Liver (tissue), 9 donors: ENCODE results near the gene ATRX. TPM values are rescaled to one million over a fixed set of nuclear protein-coding genes. Genes with fewer than 3 reads are reported as not detected.

ENCODE experiments used
- DNase-seq: peaks from one replicate; pipeline ENCODE4 v3.0.0-alpha.2; 2017; ENCODE audit warnings: low spot score
- H3K27ac ChIP-seq, 2 donors: one replicate each; pipeline ENCODE4 v1.7.0; 2013; ENCODE audit warnings: inconsistent platforms in 2 of 2, low read length in 2 of 2, control low read depth in 1 of 2, low read depth in 1 of 2, mild to moderate bottlenecking in 1 of 2
- H3K27me3 ChIP-seq, 4 donors: one replicate each; pipeline versions ENCODE4 v1.6.1 to v1.7.0; 2013; ENCODE audit warnings: low read length in 3 of 4, inconsistent platforms in 1 of 4, mild to moderate bottlenecking in 1 of 4, moderate library complexity in 1 of 4; ENCODE audit not compliant: control insufficient read depth in 4 of 4, insufficient read depth in 4 of 4
- H3K36me3 ChIP-seq, 4 donors: one replicate each; pipeline versions ENCODE4 v1.6.1 to v1.7.0; 2013; ENCODE audit warnings: low read length in 3 of 4, mild to moderate bottlenecking in 3 of 4, low read depth in 1 of 4, moderate library complexity in 1 of 4; ENCODE audit not compliant: control insufficient read depth in 4 of 4, insufficient read depth in 3 of 4
- H3K4me1 ChIP-seq, 4 donors: one replicate each; pipeline versions ENCODE4 v1.6.1 to v1.7.0; 2013; ENCODE audit warnings: low read length in 3 of 4, mild to moderate bottlenecking in 3 of 4, moderate library complexity in 1 of 4; ENCODE audit not compliant: control insufficient read depth in 4 of 4, insufficient read depth in 4 of 4
- H3K4me3 ChIP-seq, 3 donors: one replicate each; pipeline versions ENCODE4 v1.6.1 to v1.7.0; 2013; ENCODE audit warnings: low read length in 3 of 3, control low read depth in 1 of 3, low read depth in 1 of 3, mild to moderate bottlenecking in 1 of 3
- H3K9ac ChIP-seq, 2 donors: one replicate each; pipeline ENCODE4 v1.7.0; 2013; ENCODE audit warnings: low read length in 2 of 2, mild to moderate bottlenecking in 2 of 2, moderate library complexity in 2 of 2, control low read depth in 1 of 2, low read depth in 1 of 2
- H3K9me3 ChIP-seq, 4 donors: one replicate each; pipeline versions ENCODE4 v1.6.1 to v1.7.0; 2013; ENCODE audit warnings: low read length in 3 of 4; ENCODE audit not compliant: control insufficient read depth in 4 of 4
- EGR1 ChIP-seq, 2 donors: IDR thresholded peaks; 2 replicates each; pipeline ENCODE4 v1.6.1; 2016 to 2018; ENCODE audit warnings: antibody characterized with exemption in 2 of 2, low read depth in 2 of 2
- FOXA1 ChIP-seq: IDR thresholded peaks from 2 replicates; pipeline ENCODE4 v1.6.1; 2016; ENCODE audit warnings: antibody characterized with exemption
- FOXA2 ChIP-seq: IDR thresholded peaks from 2 replicates; pipeline ENCODE4 v1.6.1; 2016; ENCODE audit warnings: antibody characterized with exemption
- GABPA ChIP-seq, 2 donors: IDR thresholded peaks in 1 of 2; conservative IDR thresholded peaks in 1 of 2; 2 replicates each; pipeline ENCODE4 v1.6.1; 2016; ENCODE audit warnings: antibody characterized with exemption in 2 of 2, mild to moderate bottlenecking in 1 of 2, moderate library complexity in 1 of 2
- HNF4A ChIP-seq, 2 donors: conservative IDR thresholded peaks; 2 replicates each; pipeline ENCODE4 v1.6.1; 2016; ENCODE audit warnings: antibody characterized with exemption in 2 of 2, mild to moderate bottlenecking in 2 of 2
- HNF4G ChIP-seq: IDR thresholded peaks from 2 replicates; pipeline ENCODE4 v1.6.1; 2016; ENCODE audit warnings: antibody characterized with exemption
- JUND ChIP-seq, 2 donors: IDR thresholded peaks; 2 replicates each; pipeline ENCODE4 v1.6.1; 2016; ENCODE audit warnings: antibody characterized with exemption in 2 of 2
- NR2F2 ChIP-seq: IDR thresholded peaks from 2 replicates; pipeline ENCODE4 v1.6.1; 2016; ENCODE audit warnings: antibody characterized with exemption
- RAD21 ChIP-seq, 2 donors: IDR thresholded peaks; 2 replicates each; pipeline ENCODE4 v1.6.1; 2016; ENCODE audit warnings: antibody characterized with exemption in 2 of 2, mild to moderate bottlenecking in 2 of 2
- RXRA ChIP-seq, 2 donors: IDR thresholded peaks; 2 replicates each; pipeline ENCODE4 v1.6.1; 2017 to 2018; ENCODE audit warnings: antibody characterized with exemption in 2 of 2, mild to moderate bottlenecking in 1 of 2
- SP1 ChIP-seq: IDR thresholded peaks from 2 replicates; pipeline ENCODE4 v1.6.1; 2018; ENCODE audit warnings: antibody characterized with exemption, mild to moderate bottlenecking
- TAF1 ChIP-seq: conservative IDR thresholded peaks from 2 replicates; pipeline ENCODE4 v1.6.1; 2016; ENCODE audit warnings: antibody characterized with exemption, mild to moderate bottlenecking
- YY1 ChIP-seq: IDR thresholded peaks from 2 replicates; pipeline ENCODE4 v1.6.1; 2016; ENCODE audit warnings: antibody characterized with exemption, mild to moderate bottlenecking
- WGBS: extraction: QIAGEN DNeasy Blood & Tissue Kit; methylation state at CpG from one replicate; pipeline ENCODE4 v1.1.7; 2013; 5-methylcytosine and 5-hydroxymethylcytosine counted together
- polyA plus RNA-seq, 2 donors: library from polyadenylated mRNA; stranded (reverse) in 1 of 2; unstranded in 1 of 2; fragments of 200-250 nt in 1 of 2; fragments of >200 nt in 1 of 2; fragmentation: Nextera tagmentation in 1 of 2; extraction: Ambion mirVana in 1 of 2; gene quantifications; one replicate each; pipeline versions ENCODE4 v1.2.1 to v1.2.3, GENCODE V29; 2013 to 2015
- total RNA-seq, 2 donors: library from RNA; depleted of rRNA; stranded (reverse); fragments of >200 nt; gene quantifications; one replicate each; pipeline ENCODE4 v1.2.3, GENCODE V29; 2014
- TF ChIP-seq, protein P1 (sequence below): IDR thresholded peaks from 2 replicates; pipeline ENCODE4 v1.6.1; 2016; ENCODE audit warnings: antibody characterized with exemption
- TF ChIP-seq, protein P2 (sequence below): IDR thresholded peaks from 2 replicates; pipeline ENCODE4 v1.6.1; 2016; ENCODE audit warnings: antibody characterized with exemption
- TF ChIP-seq, protein P3 (sequence below): IDR thresholded peaks from 2 replicates; pipeline ENCODE4 v1.6.1; 2016; ENCODE audit warnings: antibody characterized with exemption
- TF ChIP-seq, protein P4 (sequence below): fragments of 150-350 bp; IDR thresholded peaks from 2 replicates; pipeline ENCODE4 v1.5.1; 2017; ENCODE audit warnings: improper control_type of control experiment, low read depth, low read length; ENCODE audit not compliant: missing input control
- TF ChIP-seq, protein P5 (sequence below): IDR thresholded peaks from 2 replicates; pipeline ENCODE4 v1.6.1; 2016; ENCODE audit warnings: antibody characterized with exemption, mild to moderate bottlenecking
- donor health status: healthy.
- donor health status: healthy.
- donor health status: healthy.
- donor health status: healthy.
- donor health status: healthy.

Gene ATRX
- total and polyA plus RNA-seq, 4 donors: 4.6 to 38.5 (median 32.0) TPM

DNA sequence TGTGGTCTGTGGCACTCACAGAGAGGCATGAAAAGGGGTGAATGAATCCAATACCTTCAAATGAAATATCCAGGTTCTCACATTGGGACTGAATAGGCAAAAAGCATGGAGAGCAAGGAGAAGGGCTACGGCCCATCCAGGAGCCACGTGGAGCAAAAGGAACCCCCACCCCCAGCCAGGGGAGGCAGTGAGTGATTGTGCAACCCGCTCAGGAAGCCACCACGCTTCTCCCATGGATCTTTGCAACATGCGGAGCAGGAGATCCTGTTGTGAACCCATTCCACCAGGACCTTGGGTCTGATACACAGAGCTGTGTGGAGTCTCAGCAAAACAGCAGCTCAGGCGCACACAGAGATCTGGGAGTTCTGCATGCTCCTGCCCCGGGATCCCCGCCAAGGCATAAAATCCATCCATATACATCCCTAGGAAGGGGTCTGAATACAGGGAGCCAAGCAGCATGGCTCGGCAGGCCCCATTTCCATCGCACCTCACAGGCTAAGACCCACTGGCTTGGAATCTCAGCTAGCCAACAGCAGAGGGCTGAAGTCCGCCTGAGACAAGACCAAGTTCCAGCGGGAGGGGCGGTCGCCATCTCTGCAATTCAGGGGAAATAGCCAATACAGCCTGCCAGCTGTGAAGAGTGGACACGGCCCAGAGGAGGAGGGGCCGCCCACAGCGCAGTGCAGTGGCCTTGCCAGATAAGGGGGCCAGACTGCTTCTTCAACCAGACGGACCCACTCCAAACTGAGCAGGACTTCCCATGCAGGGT, 258.6 kb downstream of the ATRX start:
- H3K27me3 ChIP-seq: no peaks in the 10 kb centered on the region
- 86% methylated on average over 18 of the region's 18 CpGs for WGBS
- DNase-seq: peak; percentile 40

More for the DNA sequence above, 258.6 kb downstream of the ATRX start:
- H3K36me3 ChIP-seq: no peaks in the 10 kb centered on the region
- TF ChIP-seq, protein P1, sequence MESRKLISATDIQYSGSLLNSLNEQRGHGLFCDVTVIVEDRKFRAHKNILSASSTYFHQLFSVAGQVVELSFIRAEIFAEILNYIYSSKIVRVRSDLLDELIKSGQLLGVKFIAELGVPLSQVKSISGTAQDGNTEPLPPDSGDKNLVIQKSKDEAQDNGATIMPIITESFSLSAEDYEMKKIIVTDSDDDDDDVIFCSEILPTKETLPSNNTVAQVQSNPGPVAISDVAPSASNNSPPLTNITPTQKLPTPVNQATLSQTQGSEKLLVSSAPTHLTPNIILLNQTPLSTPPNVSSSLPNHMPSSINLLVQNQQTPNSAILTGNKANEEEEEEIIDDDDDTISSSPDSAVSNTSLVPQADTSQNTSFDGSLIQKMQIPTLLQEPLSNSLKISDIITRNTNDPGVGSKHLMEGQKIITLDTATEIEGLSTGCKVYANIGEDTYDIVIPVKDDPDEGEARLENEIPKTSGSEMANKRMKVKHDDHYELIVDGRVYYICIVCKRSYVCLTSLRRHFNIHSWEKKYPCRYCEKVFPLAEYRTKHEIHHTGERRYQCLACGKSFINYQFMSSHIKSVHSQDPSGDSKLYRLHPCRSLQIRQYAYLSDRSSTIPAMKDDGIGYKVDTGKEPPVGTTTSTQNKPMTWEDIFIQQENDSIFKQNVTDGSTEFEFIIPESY: no peak
- no peak for TF ChIP-seq FOXA2
- TF ChIP-seq YY1: no peak
- no peak for TF ChIP-seq HNF4G
- TF ChIP-seq, protein P2, sequence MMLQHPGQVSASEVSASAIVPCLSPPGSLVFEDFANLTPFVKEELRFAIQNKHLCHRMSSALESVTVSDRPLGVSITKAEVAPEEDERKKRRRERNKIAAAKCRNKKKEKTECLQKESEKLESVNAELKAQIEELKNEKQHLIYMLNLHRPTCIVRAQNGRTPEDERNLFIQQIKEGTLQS: no peak
- TF ChIP-seq, protein P3, sequence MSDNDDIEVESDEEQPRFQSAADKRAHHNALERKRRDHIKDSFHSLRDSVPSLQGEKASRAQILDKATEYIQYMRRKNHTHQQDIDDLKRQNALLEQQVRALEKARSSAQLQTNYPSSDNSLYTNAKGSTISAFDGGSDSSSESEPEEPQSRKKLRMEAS: no peak
- TF ChIP-seq FOXA1: no peak
- no peak for TF ChIP-seq EGR1 (IDR thresholded peaks at IDR 0.05; ENCODE audit: low read depth in 2 of 2)
- TF ChIP-seq, protein P4, sequence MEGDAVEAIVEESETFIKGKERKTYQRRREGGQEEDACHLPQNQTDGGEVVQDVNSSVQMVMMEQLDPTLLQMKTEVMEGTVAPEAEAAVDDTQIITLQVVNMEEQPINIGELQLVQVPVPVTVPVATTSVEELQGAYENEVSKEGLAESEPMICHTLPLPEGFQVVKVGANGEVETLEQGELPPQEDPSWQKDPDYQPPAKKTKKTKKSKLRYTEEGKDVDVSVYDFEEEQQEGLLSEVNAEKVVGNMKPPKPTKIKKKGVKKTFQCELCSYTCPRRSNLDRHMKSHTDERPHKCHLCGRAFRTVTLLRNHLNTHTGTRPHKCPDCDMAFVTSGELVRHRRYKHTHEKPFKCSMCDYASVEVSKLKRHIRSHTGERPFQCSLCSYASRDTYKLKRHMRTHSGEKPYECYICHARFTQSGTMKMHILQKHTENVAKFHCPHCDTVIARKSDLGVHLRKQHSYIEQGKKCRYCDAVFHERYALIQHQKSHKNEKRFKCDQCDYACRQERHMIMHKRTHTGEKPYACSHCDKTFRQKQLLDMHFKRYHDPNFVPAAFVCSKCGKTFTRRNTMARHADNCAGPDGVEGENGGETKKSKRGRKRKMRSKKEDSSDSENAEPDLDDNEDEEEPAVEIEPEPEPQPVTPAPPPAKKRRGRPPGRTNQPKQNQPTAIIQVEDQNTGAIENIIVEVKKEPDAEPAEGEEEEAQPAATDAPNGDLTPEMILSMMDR: no peak
- TF ChIP-seq JUND (IDR thresholded peaks at IDR 0.05): no peak
- TF ChIP-seq GABPA (IDR thresholded peaks at IDR 0.05 in 1 of 2, conservative IDR thresholded peaks at IDR 0.05 in 1 of 2): no peak
- no peak for TF ChIP-seq HNF4A (conservative IDR thresholded peaks at IDR 0.05)
- no peak for TF ChIP-seq TAF1
- no peak for TF ChIP-seq RAD21 (IDR thresholded peaks at IDR 0.05)
- no peak for TF ChIP-seq NR2F2
- TF ChIP-seq, protein P5, sequence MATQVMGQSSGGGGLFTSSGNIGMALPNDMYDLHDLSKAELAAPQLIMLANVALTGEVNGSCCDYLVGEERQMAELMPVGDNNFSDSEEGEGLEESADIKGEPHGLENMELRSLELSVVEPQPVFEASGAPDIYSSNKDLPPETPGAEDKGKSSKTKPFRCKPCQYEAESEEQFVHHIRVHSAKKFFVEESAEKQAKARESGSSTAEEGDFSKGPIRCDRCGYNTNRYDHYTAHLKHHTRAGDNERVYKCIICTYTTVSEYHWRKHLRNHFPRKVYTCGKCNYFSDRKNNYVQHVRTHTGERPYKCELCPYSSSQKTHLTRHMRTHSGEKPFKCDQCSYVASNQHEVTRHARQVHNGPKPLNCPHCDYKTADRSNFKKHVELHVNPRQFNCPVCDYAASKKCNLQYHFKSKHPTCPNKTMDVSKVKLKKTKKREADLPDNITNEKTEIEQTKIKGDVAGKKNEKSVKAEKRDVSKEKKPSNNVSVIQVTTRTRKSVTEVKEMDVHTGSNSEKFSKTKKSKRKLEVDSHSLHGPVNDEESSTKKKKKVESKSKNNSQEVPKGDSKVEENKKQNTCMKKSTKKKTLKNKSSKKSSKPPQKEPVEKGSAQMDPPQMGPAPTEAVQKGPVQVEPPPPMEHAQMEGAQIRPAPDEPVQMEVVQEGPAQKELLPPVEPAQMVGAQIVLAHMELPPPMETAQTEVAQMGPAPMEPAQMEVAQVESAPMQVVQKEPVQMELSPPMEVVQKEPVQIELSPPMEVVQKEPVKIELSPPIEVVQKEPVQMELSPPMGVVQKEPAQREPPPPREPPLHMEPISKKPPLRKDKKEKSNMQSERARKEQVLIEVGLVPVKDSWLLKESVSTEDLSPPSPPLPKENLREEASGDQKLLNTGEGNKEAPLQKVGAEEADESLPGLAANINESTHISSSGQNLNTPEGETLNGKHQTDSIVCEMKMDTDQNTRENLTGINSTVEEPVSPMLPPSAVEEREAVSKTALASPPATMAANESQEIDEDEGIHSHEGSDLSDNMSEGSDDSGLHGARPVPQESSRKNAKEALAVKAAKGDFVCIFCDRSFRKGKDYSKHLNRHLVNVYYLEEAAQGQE: no peak
- TF ChIP-seq SP1: no peak
- no peak for TF ChIP-seq RXRA (IDR thresholded peaks at IDR 0.05)
- H3K27ac ChIP-seq: no peak overlapping the region
- no peaks in the 10 kb centered on the region for H3K4me1 ChIP-seq
- H3K9ac ChIP-seq: no peak overlapping the region
- H3K9me3 ChIP-seq: no peaks in the 10 kb centered on the region
- no peak overlapping the region for H3K4me3 ChIP-seq
